OCI-LY1 (cell line): ENCODE measurements around the gene HAUS7.

Experiments used
- H2AFZ ChIP-seq: fragments of 200-600 bp; sonication (generic), shearing (Covaris generic); 2 replicates; pipeline ENCODE4 v1.6.0; 2014; ENCODE audit warnings: antibody characterized with exemption, mild to moderate bottlenecking, low read length
- H3F3A ChIP-seq: fragments of 200-600 bp; sonication (generic), shearing (Covaris generic); 2 replicates; pipeline ENCODE4 v1.6.0; 2014; ENCODE audit warnings: mild to moderate bottlenecking, antibody characterized with exemption, low read length, moderate library complexity; ENCODE audit not compliant: insufficient read depth
- H3K27ac ChIP-seq: fragments of 200-600 bp; sonication (generic); 2 replicates; pipeline ENCODE4 v1.5.1; 2014; ENCODE audit warnings: low read length, mixed run types, mild to moderate bottlenecking, low read depth; ENCODE audit not compliant: poor library complexity, severe bottlenecking
- H3K27me3 ChIP-seq: fragments of 200-600 bp; sonication (generic); 2 replicates; pipeline ENCODE4 v1.6.0; 2014; ENCODE audit warnings: antibody characterized with exemption, mild to moderate bottlenecking, low read length, moderate library complexity; ENCODE audit not compliant: insufficient read depth
- H3K36me3 ChIP-seq: fragments of 200-600 bp; sonication (generic); 2 replicates; pipeline ENCODE4 v1.6.1; 2014; ENCODE audit warnings: mild to moderate bottlenecking, antibody characterized with exemption, low read length, moderate library complexity, mixed read lengths; ENCODE audit not compliant: insufficient read depth
- H3K4me1 ChIP-seq: fragments of 200-600 bp; sonication (generic); 2 replicates; pipeline ENCODE4 v1.5.1; 2014; ENCODE audit warnings: mild to moderate bottlenecking, low read length, moderate library complexity; ENCODE audit not compliant: insufficient read depth, severe bottlenecking
- H3K4me2 ChIP-seq: fragments of 200-600 bp; sonication (generic), shearing (Covaris generic); 2 replicates; pipeline ENCODE4 v1.6.1; 2014; ENCODE audit warnings: low read length
- H3K4me3 ChIP-seq: fragments of 200-600 bp; sonication (generic); 2 replicates; pipeline ENCODE4 v1.5.1; 2014; ENCODE audit warnings: low read length, low read depth, mild to moderate bottlenecking, mixed read lengths; ENCODE audit not compliant: poor library complexity, severe bottlenecking
- H3K79me2 ChIP-seq: fragments of 200-600 bp; shearing (Covaris generic); 2 replicates; pipeline ENCODE4 v1.6.1; 2016; ENCODE audit warnings: mixed run types, low read length, mixed read lengths; ENCODE audit not compliant: insufficient read depth
- H3K9ac ChIP-seq: fragments of 200-600 bp; sonication (generic), shearing (Covaris generic); 2 replicates; pipeline ENCODE4 v1.6.1; 2014; ENCODE audit warnings: mild to moderate bottlenecking, low read length, mixed read lengths
- H3K9me2 ChIP-seq: fragments of 200-600 bp; sonication (generic), shearing (Covaris generic); 2 replicates; pipeline ENCODE4 v1.6.1; 2014; ENCODE audit warnings: low read depth, mild to moderate bottlenecking, low read length, mixed read lengths
- H3K9me3 ChIP-seq: fragments of 200-600 bp; shearing (Covaris generic); 2 replicates; pipeline ENCODE4 v1.6.1; 2014; ENCODE audit warnings: low read length, mixed read lengths
- H4K20me1 ChIP-seq: fragments of 200-600 bp; sonication (generic), shearing (Covaris generic); 2 replicates; pipeline ENCODE4 v1.6.0; 2016; ENCODE audit warnings: mild to moderate bottlenecking, low read length; ENCODE audit not compliant: insufficient read depth
- CTCF ChIP-seq: fragments of 200-600 bp; sonication (generic), shearing (Covaris generic); IDR thresholded peaks from 2 replicates; pipeline ENCODE4 v1.5.1; 2017; ENCODE audit warnings: mild to moderate bottlenecking, antibody characterized with exemption, low read length, moderate library complexity, mixed read lengths
- EZH2 ChIP-seq: fragments of 200-600 bp; sonication (generic), shearing (Covaris generic); IDR thresholded peaks from 2 replicates; pipeline ENCODE4 v1.8.0; 2017; ENCODE audit warnings: borderline replicate concordance, mixed run types, mild to moderate bottlenecking, antibody characterized with exemption, low read length, moderate library complexity, mixed read lengths

Gene HAUS7

GRCh38 chrX:153411988-153412574 lies 58.3 kb downstream of the HAUS7 start:
- Histone ChIP-seq H3K4me3 (peak overlapping the region; percentile 50), H3K9me2 (no peaks in the 10 kb centered on the region), H3K4me1 (peaks cover 6% of the 10 kb centered on the region), H3K27me3 (no peaks in the 10 kb centered on the region), H3K9ac (no peak overlapping the region; the same call in 1 of the 2 replicates), H4K20me1 (no peaks in the 10 kb centered on the region), H3K4me2 (peak overlapping the region; percentile 53), H2AFZ (no peak overlapping the region), H3K36me3 (no peaks in the 10 kb centered on the region), H3K9me3 (no peaks in the 10 kb centered on the region), H3K79me2 (no peaks in the 10 kb centered on the region), H3K27ac (no peak overlapping the region), H3F3A (no peaks in the 10 kb centered on the region)
- TF ChIP-seq EZH2 (no peak), CTCF (no peak)

GRCh38 chrX:153411255-153411987 lies 59.0 kb downstream of the HAUS7 start, which contains the start of gene ZFP92:
TSS of gene ZFP92 (plus strand) at chrX:153411472. CDS start at chrX:153418323, 6,851 bp downstream.
- TF ChIP-seq EZH2 (no peak), CTCF (no peak)
- Histone ChIP-seq H3K4me2 (peak within 1 kb of the TSS; percentile 53), H2AFZ (no peak within 1 kb of the TSS), H3F3A (no peaks in the 10 kb centered on the region), H3K4me1 (peaks cover 6% of the 10 kb centered on the region), H3K4me3 (peak within 1 kb of the TSS; percentile 50), H4K20me1 (no peaks in the 10 kb centered on the region), H3K27me3 (no peaks in the 10 kb centered on the region), H3K9ac (peak within 1 kb of the TSS; percentile 33; the same call in 1 of the 2 replicates), H3K27ac (no peak within 1 kb of the TSS), H3K79me2 (no peaks in the 10 kb centered on the region), H3K9me2 (no peaks in the 10 kb centered on the region), H3K9me3 (no peaks in the 10 kb centered on the region), H3K36me3 (no peaks in the 10 kb centered on the region)

- Histone ChIP-seq H3K9me3 (no peaks in the 10 kb centered on the region), H3K79me2 (no peaks in the 10 kb centered on the region), H4K20me1 (no peaks in the 10 kb centered on the region), H2AFZ (no peak overlapping the region), H3K27ac (no peak overlapping the region), H3K4me3 (peak overlapping the region; percentile 50), H3F3A (no peaks in the 10 kb centered on the region), H3K4me1 (peaks cover 6% of the 10 kb centered on the region), H3K4me2 (peak overlapping the region; percentile 53; the same call in 1 of the 2 replicates), H3K36me3 (no peaks in the 10 kb centered on the region), H3K9ac (no peak overlapping the region), H3K9me2 (no peaks in the 10 kb centered on the region), H3K27me3 (no peaks in the 10 kb centered on the region)
- TF ChIP-seq EZH2 (no peak), CTCF (no peak)
Measured at GRCh38 chrX:153410888-153411254, 59.5 kb downstream of the HAUS7 start.
